ENCODE measurements around the gene FAXDC2.

The FAXDC2 gene

DNA sequence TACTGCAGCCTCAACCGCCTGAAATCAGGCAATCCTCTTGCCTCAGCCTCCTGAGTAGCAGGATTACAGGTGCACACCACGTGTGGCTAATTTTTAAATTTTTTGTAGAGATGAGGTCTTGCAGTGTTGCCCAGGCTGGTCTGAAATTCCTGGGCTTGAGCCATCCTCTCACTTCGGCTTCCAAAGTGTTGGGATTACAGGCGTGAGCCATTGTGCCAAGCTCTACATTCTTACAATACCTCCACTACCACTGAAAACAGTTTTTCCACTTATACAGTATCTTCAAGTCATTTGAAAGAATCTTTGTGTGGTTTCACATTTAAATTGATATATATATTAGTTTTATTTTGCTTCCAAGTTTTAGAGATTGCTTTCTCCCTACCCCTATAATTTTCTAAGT, 52.6 kb downstream of the FAXDC2 start:
- no peak for DNase-seq (ENCODE audit: low read depth in 2 of 2)

DNA sequence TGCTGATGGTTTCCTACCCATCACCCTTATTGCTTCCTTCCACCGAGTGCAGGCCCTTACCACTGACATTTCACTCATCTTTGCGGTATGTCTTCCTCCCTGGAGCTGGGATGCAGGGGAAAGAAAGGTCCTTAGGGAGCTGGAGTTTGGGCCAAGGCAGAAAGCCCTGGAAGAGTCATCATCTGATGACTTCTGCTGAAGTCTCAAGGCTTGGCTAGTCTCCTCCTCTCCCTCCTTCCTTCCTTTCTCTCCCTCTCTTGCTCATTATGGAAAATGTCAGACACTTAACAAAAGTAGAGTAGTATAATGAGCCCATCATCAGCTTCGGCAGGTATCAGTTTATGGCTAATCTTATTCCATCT, 55.2 kb downstream of the FAXDC2 start:
- no peak for DNase-seq (ENCODE audit: low read depth in 2 of 2)

DNA sequence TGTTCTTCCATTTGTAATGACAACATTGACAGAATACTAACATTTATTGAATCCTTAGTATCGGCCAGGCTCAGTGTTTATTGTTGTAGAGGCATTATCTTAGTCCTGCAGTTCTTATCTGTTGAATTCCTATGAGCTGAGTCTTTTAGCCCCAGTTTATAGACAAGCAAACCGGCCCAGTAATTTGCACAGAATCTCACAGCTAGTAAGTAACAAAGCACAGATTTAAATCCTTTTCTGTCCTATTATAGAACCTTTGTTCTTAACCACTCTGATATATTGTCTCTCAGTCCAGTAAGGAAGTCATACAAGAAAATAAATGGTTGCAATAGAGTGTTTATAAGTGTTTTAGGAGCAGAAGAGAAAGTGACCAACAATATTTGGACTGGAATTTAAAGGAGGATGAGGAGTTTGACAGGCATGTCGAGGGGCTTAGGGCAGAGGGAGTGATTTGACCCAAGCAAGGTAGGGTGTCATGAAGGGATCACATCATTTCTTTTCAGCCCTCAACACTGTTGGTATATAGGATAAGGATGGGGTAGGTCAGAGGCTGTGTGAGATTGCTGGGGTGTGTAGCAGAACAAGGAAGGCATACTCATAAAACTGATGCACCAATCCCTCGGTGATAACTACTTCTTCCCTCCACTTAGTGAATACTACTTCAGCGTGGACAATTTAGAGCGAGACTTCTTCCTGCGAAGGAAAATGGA, 55.7 kb downstream of the FAXDC2 start:
- DNase-seq (ENCODE audit: low read depth in 2 of 2) = no peak

DNA sequence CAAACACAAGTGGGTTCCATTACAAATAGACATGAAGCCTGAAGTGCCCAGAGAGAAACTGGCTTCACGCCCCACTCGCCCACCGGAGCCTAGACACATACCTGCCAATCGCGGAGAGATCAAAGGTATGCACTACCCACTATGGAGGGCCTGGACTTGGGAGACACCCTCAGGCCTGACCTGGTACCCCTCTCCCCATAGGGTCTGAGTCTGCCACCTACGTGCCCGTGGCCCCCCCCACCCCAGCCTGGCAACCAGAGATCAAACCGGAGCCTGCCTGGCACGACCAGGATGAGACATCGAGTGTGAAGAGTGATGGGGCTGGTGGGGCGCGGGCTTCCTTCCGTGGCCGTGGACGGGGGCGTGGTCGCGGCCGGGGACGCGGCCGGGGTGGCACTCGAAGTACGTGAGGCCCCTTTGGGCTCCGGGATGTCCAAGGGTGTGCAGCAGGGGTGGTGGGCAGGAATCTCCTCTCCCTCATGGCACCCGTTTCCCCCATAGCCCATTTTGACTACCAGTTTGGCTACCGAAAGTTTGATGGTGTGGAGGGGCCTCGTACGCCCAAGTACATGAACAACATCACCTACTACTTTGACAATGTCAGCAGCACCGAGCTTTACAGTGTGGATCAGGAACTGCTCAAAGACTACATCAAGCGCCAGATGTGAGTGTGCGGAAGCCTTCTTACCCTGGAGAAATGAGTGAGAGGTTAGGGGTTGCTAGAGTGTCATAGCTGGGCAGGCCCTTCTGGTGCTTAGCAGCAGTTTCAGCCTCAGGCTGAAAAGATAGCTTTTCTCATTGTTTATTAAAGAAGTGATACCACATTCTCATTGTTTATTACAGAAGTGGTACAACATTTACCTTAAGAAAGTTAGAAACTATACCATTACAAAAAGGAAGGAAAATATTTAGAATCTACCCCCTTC, 56.5 kb downstream of the FAXDC2 start:
- no peak for DNase-seq (ENCODE audit: low read depth in 2 of 2)

DNA sequence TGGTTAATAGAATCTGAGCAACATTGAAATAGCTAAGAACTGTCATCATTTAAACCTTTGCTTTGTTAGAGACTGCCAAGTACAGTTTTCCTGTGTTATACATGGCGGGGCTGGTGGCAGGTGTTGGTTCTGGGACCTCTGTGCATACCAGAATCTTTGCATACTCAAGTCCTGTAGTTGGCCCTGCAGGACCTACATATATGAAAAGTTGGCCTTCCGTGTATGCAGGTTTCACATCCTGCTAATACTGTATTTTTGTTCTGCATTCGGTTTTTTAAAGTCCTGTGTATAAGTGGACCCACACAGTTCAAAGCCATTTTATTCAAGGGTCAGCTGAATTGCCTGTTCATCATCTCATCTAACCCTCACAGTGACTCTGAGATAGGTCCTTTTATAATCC, 58.9 kb downstream of the FAXDC2 start:
- no peak for DNase-seq (ENCODE audit: low read depth in 2 of 2)

DNA sequence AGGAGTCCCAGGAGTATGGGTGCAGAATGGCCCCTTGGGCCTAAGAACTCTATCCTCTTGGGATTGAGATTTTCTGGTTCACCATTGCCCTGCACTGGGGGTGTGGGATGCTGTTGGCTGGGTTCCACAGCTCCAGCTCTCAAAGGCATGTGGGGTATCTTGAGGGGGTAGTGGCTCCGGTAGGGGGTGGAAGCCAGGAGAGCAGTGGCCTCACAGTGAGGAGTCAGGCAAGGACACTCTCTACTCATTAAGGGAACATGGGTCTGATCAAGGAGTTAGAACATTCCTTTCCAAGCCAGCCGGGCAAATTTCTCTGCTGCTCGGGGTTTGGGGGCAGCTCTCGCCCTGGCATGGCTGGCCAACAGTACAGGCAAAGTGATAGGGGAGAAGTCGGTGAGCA, 62.2 kb downstream of the FAXDC2 start:
- DNase-seq (ENCODE audit: low read depth in 2 of 2) = no peak

DNA sequence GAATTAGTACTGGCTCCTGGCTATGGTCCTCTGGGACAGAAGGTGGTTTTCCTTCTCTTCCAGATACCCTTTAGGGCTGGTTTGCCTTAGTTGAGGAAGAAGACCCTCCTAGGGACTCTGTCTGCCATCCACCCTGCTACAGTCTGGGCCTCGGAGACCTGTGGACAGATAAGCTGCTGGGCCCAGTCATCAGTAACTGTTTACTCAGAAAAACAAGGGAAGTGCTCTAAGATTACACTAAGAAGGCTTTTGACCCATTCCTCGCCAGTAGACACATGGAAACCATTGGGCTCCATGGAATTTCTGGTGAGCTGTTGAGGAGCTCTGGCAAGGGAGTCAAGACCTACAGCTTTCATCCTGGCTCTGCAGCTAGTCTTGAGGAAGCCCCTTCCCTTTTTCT, 64.0 kb downstream of the FAXDC2 start:
- no peak for DNase-seq (ENCODE audit: low read depth in 2 of 2)

DNA sequence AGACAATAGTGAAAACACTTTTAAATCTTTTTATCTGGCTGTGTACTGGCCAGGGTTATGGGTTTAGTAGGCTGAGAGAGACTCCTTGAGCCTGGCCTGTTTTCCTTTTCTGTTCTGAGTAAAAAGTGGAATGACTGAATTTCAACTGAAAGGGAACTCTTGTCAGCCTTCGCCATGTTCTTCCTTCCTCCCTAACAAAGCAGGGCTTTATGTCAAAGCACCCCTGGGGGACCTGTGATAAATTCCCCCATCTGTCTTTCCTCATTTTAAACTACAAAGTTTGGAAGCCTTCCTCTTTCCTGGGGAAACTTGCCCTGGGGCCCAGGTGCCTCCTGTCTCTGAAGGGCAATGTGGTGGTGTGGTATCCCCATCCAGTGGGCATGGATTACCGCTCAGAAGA, 65.5 kb downstream of the FAXDC2 start:
- DNase-seq (ENCODE audit: low read depth in 2 of 2) = no peak

DNA sequence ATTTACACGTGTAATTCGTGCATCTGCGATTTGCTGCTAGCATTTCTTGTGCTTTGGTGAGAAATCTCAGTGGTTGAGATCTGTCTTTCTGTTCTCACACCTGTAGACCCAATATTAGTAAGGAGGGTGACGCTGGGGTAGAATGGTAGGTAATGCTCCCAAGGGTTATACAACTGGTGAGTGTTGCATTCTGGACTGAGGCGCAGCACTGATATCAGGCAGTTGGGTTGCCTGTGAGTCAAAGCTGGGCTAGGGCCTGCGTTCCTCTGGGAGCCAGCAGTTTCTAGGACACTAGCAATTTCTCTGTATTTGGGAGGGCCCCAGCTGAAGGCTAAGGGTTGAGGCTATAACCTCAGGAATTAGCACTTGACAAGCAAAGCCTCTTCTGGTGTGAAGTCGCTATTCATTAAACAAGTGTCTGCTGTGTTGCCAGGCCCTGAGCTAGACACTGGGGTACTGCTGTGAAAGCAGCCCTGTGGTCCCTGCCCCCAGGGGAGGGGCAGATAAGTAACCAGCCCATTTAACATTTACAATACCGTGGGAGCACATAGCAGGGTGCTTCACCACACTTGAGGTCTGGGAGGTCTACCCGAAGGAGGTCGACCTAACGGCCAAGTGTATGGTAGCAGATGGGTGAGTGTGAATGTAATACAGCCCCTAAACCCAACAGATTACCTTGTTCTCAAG, 66.5 kb downstream of the FAXDC2 start:
- no peak for DNase-seq (ENCODE audit: low read depth in 2 of 2)

DNA sequence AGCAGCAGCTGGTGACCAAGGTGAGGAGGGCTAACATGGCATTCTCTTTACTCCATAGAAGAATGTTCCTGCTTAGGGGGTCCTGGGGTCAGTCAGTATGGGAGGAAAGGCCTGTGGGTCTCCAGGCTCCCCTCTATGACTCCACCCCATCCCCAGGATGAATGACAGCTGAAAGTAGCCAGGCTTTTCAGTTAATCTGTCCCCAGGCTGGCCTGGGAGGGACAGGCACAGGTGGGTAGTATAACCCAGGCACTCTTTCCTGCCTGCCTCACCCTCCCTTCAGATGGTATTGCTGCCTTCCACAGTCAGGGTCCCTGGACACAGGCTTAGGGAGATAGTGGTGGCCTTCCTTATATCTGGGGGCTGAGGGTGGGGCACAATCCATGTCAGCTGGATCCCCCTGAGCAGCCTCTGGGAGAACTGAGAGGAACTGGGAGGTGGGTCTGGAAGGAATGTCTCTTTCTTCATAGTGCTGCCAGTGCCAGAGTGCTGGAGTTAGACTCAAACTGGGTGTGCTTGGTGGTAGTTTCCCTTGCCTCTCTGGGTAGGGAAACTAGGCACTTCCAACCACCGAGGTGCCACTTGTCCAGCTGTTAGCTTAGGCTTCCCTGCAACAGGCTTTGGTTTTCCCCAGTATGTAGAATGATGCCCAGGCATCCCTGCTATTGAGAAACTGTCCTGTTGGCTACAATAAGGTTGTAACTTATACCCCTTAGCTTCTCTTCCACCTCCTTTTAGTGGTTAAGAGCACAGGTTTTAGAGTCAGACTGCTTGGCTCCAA, 67.4 kb downstream of the FAXDC2 start:
- no peak for DNase-seq (ENCODE audit: low read depth in 2 of 2)

DNA sequence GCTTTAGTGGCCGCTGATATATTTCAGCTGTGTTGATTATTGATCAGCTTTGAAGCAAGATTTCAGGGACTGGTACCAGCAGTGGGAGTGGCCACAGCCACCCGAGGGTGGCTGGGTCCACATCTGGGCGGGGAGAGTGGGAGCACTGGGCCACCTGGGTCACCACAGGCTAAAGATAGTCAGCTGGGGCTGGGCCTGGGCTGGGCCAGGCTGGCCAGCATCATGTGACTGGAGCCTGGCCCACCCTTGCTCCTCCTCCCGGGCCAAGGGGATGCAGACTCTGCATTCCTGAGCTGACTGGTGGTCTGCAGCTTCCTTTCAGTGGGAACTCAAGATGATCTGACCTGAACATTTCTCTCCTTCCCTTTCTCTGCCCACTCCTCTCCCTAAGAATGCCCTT, 68.1 kb downstream of the FAXDC2 start:
- DNase-seq (ENCODE audit: low read depth in 2 of 2) = no peak

DNA sequence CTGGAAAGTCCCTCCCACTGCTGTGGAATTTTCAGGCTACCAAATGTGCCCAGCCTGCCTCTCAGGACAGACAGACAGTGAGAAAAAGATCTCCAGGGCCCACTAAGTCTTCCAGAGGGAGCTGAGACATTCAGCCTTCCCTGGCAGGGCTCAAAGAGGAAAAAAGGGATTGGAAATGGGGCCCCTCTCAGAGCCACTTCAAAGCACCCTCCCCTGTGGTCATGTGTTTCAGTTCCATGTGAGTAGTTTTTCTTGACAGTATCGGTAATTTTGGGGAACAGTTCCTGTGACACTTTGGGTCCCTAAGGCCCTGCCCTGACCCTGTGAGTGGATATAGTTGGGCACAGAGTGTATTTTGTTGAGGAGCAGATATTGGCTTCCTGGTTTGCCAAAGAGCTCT, 70.3 kb downstream of the FAXDC2 start:
- no peak for DNase-seq (ENCODE audit: low read depth in 2 of 2)

DNA sequence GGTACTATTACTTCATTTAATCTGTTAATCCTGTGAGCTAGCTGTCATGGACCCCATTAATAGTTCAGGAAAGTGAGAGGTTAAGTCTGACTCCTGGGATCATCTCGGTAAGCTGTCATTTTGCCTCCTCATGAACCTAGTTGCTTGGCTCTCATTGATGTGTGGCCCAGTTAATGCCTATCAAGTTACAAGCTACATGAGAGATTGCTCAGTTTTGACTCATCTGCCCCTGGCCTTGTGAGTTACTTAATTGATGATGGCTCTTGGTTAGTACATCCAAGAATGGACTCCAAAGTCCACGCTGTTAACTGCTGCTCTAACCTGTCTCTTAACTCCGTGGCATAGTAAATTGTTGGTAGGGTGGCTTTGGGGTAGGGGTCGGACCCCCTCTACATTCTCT, 71.3 kb downstream of the FAXDC2 start:
- no peak for DNase-seq (ENCODE audit: low read depth in 2 of 2)

DNA sequence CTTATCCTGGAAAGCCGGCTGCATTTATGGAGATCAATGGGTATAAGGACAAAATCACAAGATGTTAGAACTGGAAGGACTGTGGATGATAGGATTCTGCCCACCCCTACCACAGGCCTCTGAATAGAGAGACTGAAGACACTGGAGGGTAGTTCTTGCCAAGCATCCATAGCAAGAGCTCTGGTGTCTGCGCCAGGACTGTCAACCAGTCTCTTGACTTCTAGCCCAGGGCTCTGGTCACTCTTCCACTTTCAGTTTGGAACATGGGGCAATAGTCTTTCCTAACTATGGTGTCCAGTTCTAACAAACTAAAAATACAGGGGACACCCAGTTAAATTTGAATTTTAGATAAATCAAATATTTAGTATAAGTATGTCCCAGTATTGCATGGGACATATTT, 71.9 kb downstream of the FAXDC2 start:
- no peak for DNase-seq (ENCODE audit: low read depth in 2 of 2)

DNA sequence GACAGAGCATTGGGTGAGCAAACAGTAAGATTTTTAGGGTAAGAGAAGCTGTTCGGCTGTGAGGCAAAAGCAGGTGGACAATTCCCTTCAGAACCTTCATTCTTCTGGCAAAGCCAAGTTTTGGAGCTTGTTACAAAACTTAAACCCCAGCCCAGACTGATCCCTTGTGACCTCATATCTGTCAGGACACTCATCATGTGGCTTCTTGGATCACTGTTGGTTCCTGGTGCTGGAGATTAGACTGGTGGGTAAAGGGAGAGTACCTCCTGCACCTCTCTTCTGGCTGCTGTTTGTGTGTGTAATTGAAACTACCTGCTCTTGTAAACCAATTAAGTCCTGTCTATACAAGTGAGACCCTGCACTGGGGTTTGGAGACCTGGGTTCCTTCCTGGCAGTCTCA, 74.2 kb downstream of the FAXDC2 start:
- DNase-seq (ENCODE audit: low read depth in 2 of 2) = no peak

DNA sequence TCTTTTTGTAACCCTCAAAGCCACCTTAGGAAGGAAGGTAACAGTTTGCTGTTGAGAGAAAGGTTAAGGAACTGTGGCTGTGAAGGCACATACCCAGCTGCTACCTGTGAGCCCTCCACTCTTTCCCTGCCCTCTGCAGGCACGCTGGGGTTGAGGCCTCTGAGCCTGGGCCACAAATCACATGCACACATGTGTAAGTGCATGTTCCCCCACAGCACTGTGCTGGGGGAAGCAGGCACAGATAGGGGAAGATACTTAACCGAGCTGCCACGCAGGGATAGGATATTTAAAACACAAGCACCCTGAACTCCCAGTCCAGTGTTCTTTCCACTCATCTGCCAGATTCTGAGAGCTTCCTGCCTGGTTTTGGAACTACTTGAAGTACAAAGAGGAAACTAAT, 77.1 kb downstream of the FAXDC2 start:
- DNase-seq (ENCODE audit: low read depth in 2 of 2) = no peak

DNA sequence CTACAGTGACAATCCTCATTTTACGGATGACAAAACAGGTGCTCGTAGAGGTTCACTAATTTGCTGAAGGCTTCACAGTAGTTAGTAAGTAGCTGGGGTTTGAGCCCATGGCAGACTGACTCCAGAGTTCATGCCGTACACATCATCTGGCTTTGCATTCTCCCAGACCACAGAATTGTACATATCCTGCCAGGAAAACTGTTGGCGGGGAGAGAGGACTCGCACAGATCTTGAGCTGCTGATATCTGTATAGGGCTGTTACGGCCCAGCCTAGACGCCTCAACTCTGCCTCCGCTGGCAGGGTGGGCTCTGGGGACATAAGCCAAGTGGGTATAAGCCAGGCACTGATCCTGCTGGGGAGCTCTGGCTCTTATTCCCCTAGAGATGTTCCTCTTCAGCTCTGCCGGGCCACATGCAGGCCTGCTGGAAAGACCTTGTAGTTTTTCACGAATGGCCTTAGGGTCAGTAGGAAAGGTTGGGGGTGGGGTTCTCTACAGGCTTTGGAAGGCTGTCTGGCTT, 79.0 kb downstream of the FAXDC2 start:
- no peak for DNase-seq (ENCODE audit: low read depth in 2 of 2)

DNA sequence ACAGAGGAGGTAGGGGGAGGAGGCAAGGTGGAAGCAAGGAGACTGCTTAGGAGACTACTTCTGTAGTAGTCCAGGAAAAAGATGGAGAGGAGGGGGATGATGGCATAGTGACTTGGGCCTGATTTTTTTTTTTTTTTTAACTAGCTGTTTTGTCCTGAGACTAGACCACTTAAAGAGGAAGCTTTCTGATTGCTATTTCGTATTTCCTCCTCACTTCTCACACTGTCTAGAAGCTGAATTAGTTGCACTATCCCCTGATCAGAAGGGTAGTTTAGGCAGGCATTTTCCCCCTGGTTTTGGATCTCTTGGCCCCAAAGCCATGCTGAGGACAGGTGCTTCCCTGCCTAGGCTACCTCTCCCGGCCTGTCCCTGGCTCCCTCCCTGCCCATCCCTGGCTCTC, 80.3 kb downstream of the FAXDC2 start:
- no peak for DNase-seq (ENCODE audit: low read depth in 2 of 2)

All from activated CD4-positive, alpha-beta T cell treated with anti-CD3 and anti-CD28 coated beads for 24 hours (primary cell).